ENCODE measurements around the gene CD27.

GRCh38 chr12:6464531-6464930 is 19.8 kb downstream of the CD27 start:
- TF ChIP-seq CTCF (IDR thresholded peaks at IDR 0.05; ENCODE audit: low read depth, low read length) (no peak), EZH2phosphoT487 (IDR thresholded peaks at IDR 0.05; ENCODE audit: low read depth) (no peak)
